Mucosa of gallbladder (tissue), 1 donor: ENCODE measurements around the gene OR6J1. TPM values are rescaled to one million over a fixed set of nuclear protein-coding genes. Genes with fewer than 3 reads are reported as not detected.
"Not testable (repeated sequence)": the region's sequence is repeated elsewhere in the genome, so short reads cannot be mapped to it uniquely, and the experiment has no call there.

Experiments
- DNase-seq: peaks from one replicate; pipeline ENCODE4 v3.0.0-alpha.2; 2020; ENCODE audit warnings: low spot score
- total RNA-seq: library from RNA; stranded (reverse); gene quantifications from one replicate; pipeline ENCODE4 v1.2.1, GENCODE V29; 2021
- donor health status: DM: no; HTN: no; CAD: no.

Gene OR6J1
- total RNA-seq, 1 donor from 2014 or later: not detected

- DNase-seq: no peak
These were observed 6.9 kb upstream of the OR6J1 start for GRCh38 chr14:22650960-22651521.

DNA sequence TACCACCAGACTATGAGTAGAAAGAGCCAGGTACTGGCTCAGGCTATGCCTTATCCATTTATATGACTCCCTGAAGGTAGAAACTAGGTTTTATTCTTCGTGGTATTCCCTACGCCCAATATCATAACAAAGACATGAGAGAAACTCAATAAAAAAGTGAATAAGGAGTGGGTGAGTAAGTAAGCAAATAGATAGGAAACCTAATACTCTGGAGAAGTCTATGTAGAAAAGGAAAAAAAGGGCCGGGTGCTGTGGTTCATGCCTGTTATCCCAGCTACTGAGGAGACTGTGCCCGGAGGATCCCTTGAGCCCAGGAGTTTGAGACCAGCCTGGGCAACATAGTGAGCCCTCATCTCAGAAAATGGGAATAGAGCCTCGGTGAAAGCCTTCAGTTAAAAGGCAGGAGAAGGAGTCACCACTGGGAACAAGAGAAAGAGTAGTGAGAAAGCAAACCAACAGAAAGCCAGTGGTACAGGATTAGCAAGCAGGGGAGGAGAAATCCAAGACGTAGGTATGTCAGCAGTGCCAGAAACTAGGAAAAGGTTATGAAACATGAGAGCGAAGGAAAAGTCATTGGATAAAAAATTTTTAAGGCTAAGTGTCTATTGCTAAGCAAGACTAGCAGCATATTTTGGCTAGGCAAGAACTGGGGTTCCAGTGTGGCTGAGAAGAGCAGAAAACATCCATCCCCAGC is 6.0 kb upstream of the OR6J1 start:
- DNase-seq: no peak

GRCh38 chr14:22648506-22648905 is 4.4 kb upstream of the OR6J1 start:
- no peak for DNase-seq

DNA sequence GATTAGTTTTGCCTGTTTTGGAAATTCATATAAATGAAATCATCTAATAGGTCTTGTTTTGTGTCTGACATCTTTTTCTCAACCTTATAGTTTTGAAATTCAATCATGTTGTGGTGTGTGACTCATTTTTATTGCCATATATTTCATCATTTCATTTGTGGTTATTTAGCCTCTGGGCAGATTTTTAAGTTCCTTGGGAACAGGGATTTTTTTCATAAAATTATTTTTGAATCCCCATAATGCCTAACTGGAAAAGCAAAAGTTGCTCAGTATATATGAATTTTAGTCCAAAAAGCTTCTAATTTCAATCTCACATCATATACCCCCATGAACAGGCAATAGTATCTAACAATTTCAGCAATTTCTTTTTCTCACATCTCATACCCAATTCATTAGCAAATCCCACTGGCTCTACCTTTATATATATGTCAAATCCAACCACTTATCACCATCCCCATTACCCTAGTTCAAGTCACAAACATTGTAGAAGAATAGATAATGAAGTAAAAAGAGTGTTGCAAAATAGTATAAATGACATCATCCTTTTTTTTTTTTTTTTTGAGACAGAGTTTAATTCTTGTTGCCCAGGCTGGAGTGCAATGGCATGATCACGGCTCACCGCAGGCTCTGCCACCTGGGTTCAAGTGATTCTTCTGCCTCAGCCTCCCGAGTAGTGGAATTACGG is 2.6 kb upstream of the OR6J1 start:
- no peak for DNase-seq

GRCh38 chr14:22641846-22642245 is 2.3 kb downstream of the OR6J1 start:
- DNase-seq: no peak

- no peak for DNase-seq
These were observed 4.0 kb downstream of the OR6J1 start for GRCh38 chr14:22640192-22640591.

GRCh38 chr14:22635980-22636379 is 8.2 kb downstream of the OR6J1 start:
- DNase-seq: not testable (repeated sequence)

DNA sequence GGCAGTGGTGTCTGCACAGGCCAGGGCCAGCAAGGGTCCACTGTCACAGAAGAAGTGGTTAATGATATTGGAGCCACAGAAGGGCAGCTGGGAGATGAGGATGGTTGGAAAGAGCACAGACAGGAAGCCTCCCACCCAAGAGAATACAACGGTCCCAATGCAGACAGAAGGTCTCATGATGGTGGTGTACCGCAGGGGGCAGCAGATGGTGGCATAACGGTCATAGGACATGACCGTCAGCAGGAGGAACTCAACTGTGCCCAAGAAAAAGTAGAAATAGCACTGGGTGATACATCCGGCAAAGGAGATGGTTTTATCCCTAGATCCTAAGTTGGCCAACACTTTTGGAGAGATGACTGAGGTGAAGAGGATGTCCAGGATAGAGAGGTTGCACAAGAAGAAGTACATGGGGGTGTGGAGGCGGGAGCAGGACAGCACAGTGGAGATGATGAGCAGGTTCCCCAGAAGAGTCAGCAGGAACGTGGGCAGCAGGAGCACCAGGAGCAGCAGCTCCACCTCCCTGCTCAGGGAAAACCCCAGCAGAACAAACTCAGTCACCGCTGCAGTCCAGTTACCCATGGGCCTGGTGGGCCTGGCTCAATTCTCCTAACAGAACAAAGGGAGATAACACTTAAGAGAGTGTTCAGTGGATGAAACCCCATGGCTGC is 9.8 kb downstream of the OR6J1 start:
- DNase-seq: no peak

- DNase-seq: no peak
These were observed 13.7 kb downstream of the OR6J1 start for GRCh38 chr14:22630486-22630885.

- DNase-seq: no peak
These were observed 14.1 kb downstream of the OR6J1 start for GRCh38 chr14:22630066-22630465.

- no peak for DNase-seq
These were observed 14.8 kb downstream of the OR6J1 start for GRCh38 chr14:22629361-22629760.

GRCh38 chr14:22627506-22628263 is 16.5 kb downstream of the OR6J1 start:
- DNase-seq: no peak

- no peak for DNase-seq
These were observed 17.6 kb downstream of the OR6J1 start for GRCh38 chr14:22626590-22626989.

DNA sequence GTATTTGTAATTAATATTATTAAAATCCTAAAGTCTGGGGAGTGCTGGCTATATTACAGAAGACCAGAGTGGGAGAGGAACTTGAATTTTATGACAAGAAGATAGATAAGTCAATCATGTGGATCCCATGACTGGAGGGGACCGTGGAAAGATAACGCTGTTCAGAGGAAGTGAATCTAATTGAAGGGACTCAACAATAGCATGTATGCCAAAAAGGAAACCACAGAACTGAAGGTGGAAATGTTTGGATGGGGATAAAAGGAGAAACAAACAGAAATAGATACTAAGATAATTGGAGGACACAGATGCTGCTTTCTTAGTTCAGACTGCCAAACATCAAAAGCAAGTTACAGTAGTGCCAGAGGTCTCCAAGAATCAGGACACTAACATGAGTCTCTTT is 21.1 kb downstream of the OR6J1 start:
- no peak for DNase-seq

GRCh38 chr14:22622255-22622654 is 21.9 kb downstream of the OR6J1 start:
- DNase-seq: no peak

DNA sequence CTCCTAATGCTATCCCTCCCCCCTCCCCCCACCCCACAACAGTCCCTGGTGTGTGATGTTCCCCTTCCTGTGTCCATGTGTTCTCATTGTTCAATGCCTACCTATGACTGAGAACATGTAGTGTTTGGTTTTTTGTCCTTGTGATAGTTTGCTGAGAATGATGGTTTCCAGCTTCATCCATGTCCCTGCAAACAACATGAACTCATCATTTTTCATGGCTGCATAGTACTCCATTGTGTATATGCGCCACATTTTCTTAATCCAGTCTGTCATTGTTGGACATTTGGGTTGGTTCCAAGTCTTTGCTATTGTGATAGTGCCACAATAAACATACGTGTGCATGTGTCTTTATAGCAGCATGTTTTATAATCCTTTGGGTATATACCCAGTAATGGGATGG is 28.4 kb downstream of the OR6J1 start:
- DNase-seq: not testable (repeated sequence)

- peak; percentile 24 for DNase-seq
These were observed 29.8 kb downstream of the OR6J1 start for GRCh38 chr14:22614240-22614799.

DNA sequence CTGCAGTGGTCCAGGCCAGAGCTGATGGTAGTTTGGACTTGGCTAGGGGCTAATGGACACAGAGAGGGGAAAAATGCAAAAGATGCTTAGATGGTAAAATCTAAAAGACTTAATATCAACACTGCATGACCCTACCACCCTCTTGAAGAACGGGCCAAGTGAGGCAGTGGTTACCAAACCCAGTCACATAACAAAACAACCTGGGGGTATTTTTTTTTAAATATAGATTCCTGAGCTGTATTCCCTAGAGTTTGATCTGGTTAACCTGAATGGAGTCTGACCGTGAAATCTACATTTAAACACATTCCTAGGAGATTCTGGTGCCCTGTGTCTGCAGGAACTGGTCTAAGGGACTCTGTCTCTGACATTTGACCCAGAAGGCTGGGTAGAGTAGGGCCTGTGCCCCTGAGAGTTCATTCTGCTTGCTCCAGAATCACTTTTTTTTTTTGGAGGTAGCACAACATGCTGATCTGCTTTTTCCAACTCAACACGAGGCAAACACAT is 30.4 kb downstream of the OR6J1 start:
- DNase-seq: no peak

GRCh38 chr14:22613106-22613695 is 31.0 kb downstream of the OR6J1 start:
- no peak for DNase-seq

GRCh38 chr14:22610931-22611330 is 33.2 kb downstream of the OR6J1 start:
- no peak for DNase-seq

DNA sequence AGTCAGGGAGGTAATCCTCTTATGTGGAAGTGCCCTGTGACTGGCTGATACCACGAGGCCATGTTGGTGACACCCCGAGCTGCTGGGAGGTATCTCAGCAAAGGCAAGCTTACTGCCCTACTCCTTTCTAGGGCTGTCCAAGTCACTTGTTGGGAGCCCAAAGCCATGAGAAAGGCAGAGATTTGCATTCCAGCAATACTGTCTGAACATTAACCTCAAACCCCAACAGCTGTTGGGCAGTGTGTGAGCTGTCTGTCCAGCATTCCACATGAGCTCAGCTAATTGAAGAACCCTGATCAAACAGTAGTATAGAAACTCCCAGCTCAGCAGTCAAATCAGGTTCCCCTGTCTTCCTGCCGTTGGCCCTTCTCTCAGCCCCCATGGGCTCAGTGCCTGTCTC is 36.9 kb downstream of the OR6J1 start:
- DNase-seq: no peak
